Testis (tissue), 3 donors: ENCODE data around the gene SLC39A3. TPM values are rescaled to one million over a fixed set of nuclear protein-coding genes. Genes with fewer than 3 reads are reported as not detected.

Experiments used
- DNase-seq: peaks from one replicate; pipeline ENCODE4 v3.0.0-alpha.2; 2019
- H3K27ac ChIP-seq, 2 donors: fragments of 200-600 bp; sonication (generic); one replicate each; pipeline ENCODE4 v1.5.1; 2019
- H3K27me3 ChIP-seq: fragments of 200-600 bp; sonication (generic); one replicate; pipeline ENCODE4 v1.5.1; 2019
- H3K36me3 ChIP-seq: fragments of 200-600 bp; sonication (generic); one replicate; pipeline ENCODE4 v1.5.1; 2017; ENCODE audit warnings: low read depth; ENCODE audit errors: missing control alignments
- H3K4me1 ChIP-seq: fragments of 200-600 bp; sonication (generic); one replicate; pipeline ENCODE4 v1.5.1; 2019
- H3K4me3 ChIP-seq, 2 donors: fragments of 200-600 bp; sonication (generic); one replicate each; pipeline ENCODE4 v1.5.1; 2017 to 2019
- H3K9me3 ChIP-seq: fragments of 200-600 bp; sonication (generic); one replicate; pipeline ENCODE4 v1.5.1; 2017
- CTCF ChIP-seq, 3 experiments: fragments of 450-650 bp in 2 of 3; fragments of 200-600 bp in 1 of 3; sonication (generic) in 1 of 3; IDR thresholded peaks; one replicate each; pipeline ENCODE4 v1.5.1; 2016 to 2019; ENCODE audit warnings: antibody characterized with exemption in 3 of 3, mild to moderate bottlenecking in 2 of 3, moderate library complexity in 1 of 3
- POLR2A ChIP-seq: fragments of 450-650 bp; IDR thresholded peaks from one replicate; pipeline ENCODE4 v1.6.1; 2017; ENCODE audit warnings: antibody characterized with exemption, mild to moderate bottlenecking, moderate library complexity
- WGBS, 2 donors: methylation state at CpG; one replicate each; pipeline ENCODE4 v1.1.5; 2018; 5-methylcytosine and 5-hydroxymethylcytosine counted together
- intact Hi-C: fragments of 100-400 bp; cut with DNase I; formaldehyde crosslinking; loops from one replicate; pipeline ENCODE4 v1.15.1; 2023; ENCODE audit warnings: low total_unique reads
- polyA plus RNA-seq: library from polyadenylated mRNA; stranded (reverse); fragments of 350-450 nt; fragmentation: Illumina TruSeq; extraction: RNeasy Lipid Tissue Mini Kit (QIAGEN cat#74804); gene quantifications from one replicate; pipeline ENCODE4 v1.2.3, GENCODE V29; 2014; ENCODE audit warnings: low read depth, low replicate concordance; ENCODE audit not compliant: insufficient read depth
- total RNA-seq, 2 donors: library from RNA; depleted of rRNA; stranded (reverse); fragments of >200 nt; gene quantifications; one replicate each; pipeline ENCODE4 v1.2.3, GENCODE V29; 2016

The SLC39A3 gene
- total and polyA plus RNA-seq, 3 donors from 2014 or later = 126 to 198 (median 160) TPM

GRCh38 chr19:2719920-2720776, 19.7 kb downstream of the SLC39A3 start:
- peak; percentile 48 for DNase-seq
- 4 to 10% methylated on average over 9 to 36 of the region's 37 CpGs for WGBS, 2 donors
- Histone ChIP-seq H3K9me3 (no peaks in the 10 kb centered on the region), H3K4me1 (peaks cover 36% of the 10 kb centered on the region), H3K27me3 (no peaks in the 10 kb centered on the region), H3K4me3 (peak overlapping the region; percentile 42 to 65), H3K27ac (peak overlapping the region in 1 of 2 donors; percentile 58), H3K36me3 (no peaks in the 10 kb centered on the region)
- intact Hi-C loops = no loop called here
- no peak for TF ChIP-seq POLR2A
- peak in 2 of 3 experiments; percentile 8 to 12 for TF ChIP-seq CTCF (IDR thresholded peaks at IDR 0.05)

- Histone ChIP-seq H3K27me3 (no peaks in the 10 kb centered on the region), H3K4me1 (peaks cover 35% of the 10 kb centered on the region), H3K9me3 (no peaks in the 10 kb centered on the region), H3K4me3 (no peak overlapping the region), H3K36me3 (no peaks in the 10 kb centered on the region), H3K27ac (no peak overlapping the region)
- 47 to 54% methylated on average over 5 to 7 of the region's 7 CpGs for WGBS, 2 donors
- intact Hi-C loops = no loop called here
- TF ChIP-seq CTCF (IDR thresholded peaks at IDR 0.05) = no peak
- no peak for TF ChIP-seq POLR2A
- DNase-seq = no peak
Observed at GRCh38 chr19:2719232-2719735, 20.5 kb downstream of the SLC39A3 start.

GRCh38 chr19:2717638-2718541, 21.9 kb downstream of the SLC39A3 start:
- no peaks in the 10 kb centered on the region for H3K27me3 ChIP-seq
- peaks cover 21% of the 10 kb centered on the region for H3K4me1 ChIP-seq
- no peaks in the 10 kb centered on the region for H3K9me3 ChIP-seq
- no peak overlapping the region for H3K27ac ChIP-seq
- DNase-seq = no peak
- TF ChIP-seq POLR2A = no peak
- no peak for TF ChIP-seq CTCF (IDR thresholded peaks at IDR 0.05)
- intact Hi-C loops = no loop called here
- H3K4me3 ChIP-seq = no peak overlapping the region
- 86 to 87% methylated on average over 10 to 46 of the region's 52 CpGs for WGBS, 2 donors
- no peaks in the 10 kb centered on the region for H3K36me3 ChIP-seq

GRCh38 chr19:2716722-2717637, 22.8 kb downstream of the SLC39A3 start:
- intact Hi-C loops = no loop called here
- H3K36me3 ChIP-seq = no peaks in the 10 kb centered on the region
- no peaks in the 10 kb centered on the region for H3K27me3 ChIP-seq
- no peak overlapping the region for H3K27ac ChIP-seq
- H3K9me3 ChIP-seq = no peaks in the 10 kb centered on the region
- TF ChIP-seq CTCF (IDR thresholded peaks at IDR 0.05) = no peak
- 69 to 82% methylated on average over 32 to 51 of the region's 51 CpGs for WGBS, 2 donors
- peaks cover 13% of the 10 kb centered on the region for H3K4me1 ChIP-seq
- no peak overlapping the region for H3K4me3 ChIP-seq
- no peak for DNase-seq
